GM23338 (cell line): Measurements from ENCODE around the gene RGSL1. TPM values are rescaled to one million over a fixed set of nuclear protein-coding genes. Genes with fewer than 3 reads are reported as not detected.

ENCODE experiments used
- ATAC-seq: fragments of 200-7000 bp; cut with Tn5 transposase; 3 replicates; pipeline ENCODE4 v1.9.1; 2020
- DNase-seq: peaks from one replicate; pipeline ENCODE4 v3.0.0-alpha.2; 2015; ENCODE audit warnings: low spot score
- H2AFZ ChIP-seq: fragments of 200-600 bp; sonication (generic); 2 replicates; pipeline ENCODE4 v1.8.0; 2016; ENCODE audit warnings: antibody characterized with exemption, mild to moderate bottlenecking, moderate library complexity
- H3F3A ChIP-seq: fragments of 200-600 bp; sonication (generic); replicated peaks from 2 replicates; pipeline ENCODE4 v1.8.0; 2017; ENCODE audit warnings: antibody characterized with exemption, mixed run types, low read depth
- H3K27ac ChIP-seq: fragments of 200-600 bp; sonication (generic); 2 replicates; pipeline ENCODE4 v1.6.1; 2016; ENCODE audit warnings: low read depth
- H3K27me3 ChIP-seq: fragments of 200-600 bp; sonication (generic); 2 replicates; pipeline ENCODE4 v1.8.0; 2016; ENCODE audit warnings: mild to moderate bottlenecking, mixed run types, moderate library complexity; ENCODE audit not compliant: insufficient read depth
- H3K36me3 ChIP-seq: fragments of 200-600 bp; sonication (generic); 2 replicates; pipeline ENCODE4 v1.8.0; 2016; ENCODE audit warnings: mild to moderate bottlenecking; ENCODE audit not compliant: insufficient read depth
- H3K4me1 ChIP-seq: fragments of 200-600 bp; sonication (generic); 2 replicates; pipeline ENCODE4 v1.8.0; 2016; ENCODE audit warnings: mild to moderate bottlenecking, moderate library complexity; ENCODE audit not compliant: insufficient read depth
- H3K4me2 ChIP-seq: fragments of 200-600 bp; sonication (generic); 2 replicates; pipeline ENCODE4 v1.7.1; 2017; ENCODE audit warnings: mixed run types
- H3K4me3 ChIP-seq: fragments of 200-600 bp; sonication (generic); 2 replicates; pipeline ENCODE4 v1.6.1; 2016; ENCODE audit warnings: mixed run types
- H3K79me2 ChIP-seq: fragments of 200-600 bp; sonication (generic); replicated peaks from 2 replicates; pipeline ENCODE4 v1.8.0; 2017; ENCODE audit warnings: mild to moderate bottlenecking; ENCODE audit not compliant: insufficient read depth
- H3K9me2 ChIP-seq: fragments of 200-600 bp; sonication (generic); 2 replicates; pipeline ENCODE4 v1.8.0; 2017; ENCODE audit not compliant: insufficient read depth
- H4K20me1 ChIP-seq: fragments of 200-600 bp; sonication (generic); replicated peaks from 2 replicates; pipeline ENCODE4 v1.8.0; 2017; ENCODE audit warnings: mild to moderate bottlenecking; ENCODE audit not compliant: insufficient read depth
- H3K27ac Mint-ChIP-seq: 2 replicates; pipeline ENCODE4 v1.8.0; 2020; ENCODE audit warnings: inconsistent platforms, mild to moderate bottlenecking, moderate library complexity, mixed read lengths
- H3K27me3 Mint-ChIP-seq: 3 replicates; pipeline ENCODE4 v1.8.0; 2022; ENCODE audit warnings: low read depth, mild to moderate bottlenecking, moderate library complexity, mixed read lengths, inconsistent platforms; ENCODE audit not compliant: insufficient read depth, poor library complexity
- H3K36me3 Mint-ChIP-seq: 3 replicates; pipeline ENCODE4 v1.8.0; 2021; ENCODE audit warnings: low read depth, mild to moderate bottlenecking, inconsistent platforms, moderate library complexity, mixed read lengths
- H3K4me1 Mint-ChIP-seq: 3 replicates; pipeline ENCODE4 v1.8.0; 2020; ENCODE audit warnings: mild to moderate bottlenecking, inconsistent platforms, mixed read lengths
- H3K4me3 Mint-ChIP-seq: 3 replicates; pipeline ENCODE4 v1.8.0; 2021; ENCODE audit warnings: moderate library complexity, mild to moderate bottlenecking, inconsistent platforms, mixed read lengths
- H3K9me3 Mint-ChIP-seq: 3 replicates; pipeline ENCODE4 v1.8.0; 2020; ENCODE audit warnings: moderate library complexity, mild to moderate bottlenecking, inconsistent platforms, mixed read lengths
- CREB1 ChIP-seq: fragments of 250-450 bp; sonication (Bioruptor Pico); IDR thresholded peaks from 2 replicates; pipeline ENCODE4 v1.5.0; 2020; ENCODE audit warnings: low read depth, mild to moderate bottlenecking, moderate library complexity
- EZH2 ChIP-seq: fragments of 200-600 bp; sonication (generic); IDR thresholded peaks from one replicate; pipeline ENCODE4 v1.8.0; 2017; ENCODE audit warnings: antibody characterized with exemption, mild to moderate bottlenecking, low read depth; ENCODE audit not compliant: unreplicated experiment
- EZH2phosphoT487 ChIP-seq: fragments of 200-600 bp; sonication (generic); IDR thresholded peaks from one replicate; pipeline ENCODE4 v1.8.1; 2018; ENCODE audit warnings: antibody characterized with exemption; ENCODE audit not compliant: unreplicated experiment
- JUNB ChIP-seq: IDR thresholded peaks from one replicate; pipeline ENCODE4 v1.6.1; 2016; ENCODE audit warnings: antibody characterized with exemption; ENCODE audit not compliant: unreplicated experiment
- NANOG ChIP-seq: IDR thresholded peaks from 2 replicates; pipeline ENCODE4 v1.6.1; 2016; ENCODE audit warnings: antibody characterized with exemption, borderline replicate concordance
- POLR2AphosphoS5 ChIP-seq: IDR thresholded peaks from 2 replicates; pipeline ENCODE4 v1.6.1; 2016; ENCODE audit warnings: antibody characterized with exemption, low read depth
- STAT1 ChIP-seq: IDR thresholded peaks from one replicate; pipeline ENCODE4 v1.6.1; 2016; ENCODE audit warnings: antibody characterized with exemption; ENCODE audit not compliant: unreplicated experiment
- ZNF114 ChIP-seq: fragments of 250-450 bp; sonication (Bioruptor Pico); IDR thresholded peaks from 2 replicates; pipeline ENCODE4 v1.5.0; 2020; ENCODE audit warnings: mild to moderate bottlenecking, moderate library complexity
- ZNF331 ChIP-seq: fragments of 250-450 bp; sonication (Bioruptor Pico); IDR thresholded peaks from 2 replicates; pipeline ENCODE4 v1.5.0; 2020; ENCODE audit warnings: low read depth, mild to moderate bottlenecking, moderate library complexity
- polyA plus RNA-seq: library from polyadenylated mRNA; unstranded; fragments of >200 nt; fragmentation: Nextera tagmentation; extraction: Ambion mirVana; gene quantifications from 2 replicates; pipeline ENCODE4 v1.2.1, GENCODE V29; 2016
- total RNA-seq: library from RNA; depleted of rRNA; stranded (reverse); fragments of >200 nt; shearing (Covaris generic); gene quantifications from 2 replicates; pipeline ENCODE4 v1.2.3, GENCODE V29; 2014
- TF ChIP-seq, protein P1 (sequence below): IDR thresholded peaks from one replicate; pipeline ENCODE4 v1.6.1; 2018; ENCODE audit warnings: antibody characterized with exemption; ENCODE audit not compliant: unreplicated experiment
- TF ChIP-seq, protein P2 (sequence below): IDR thresholded peaks from 2 replicates; pipeline ENCODE4 v1.6.1; 2016; ENCODE audit warnings: antibody characterized with exemption
- TF ChIP-seq, protein P3 (sequence below), 2 experiments: fragments of 200-600 bp in 1 of 2; sonication (generic) in 1 of 2; conservative IDR thresholded peaks; 2 replicates each; pipeline versions ENCODE4 v1.5.1 to v1.6.1; 2016 to 2017; ENCODE audit warnings: antibody characterized with exemption in 2 of 2, low read depth in 2 of 2, mild to moderate bottlenecking in 2 of 2, moderate library complexity in 1 of 2
- TF ChIP-seq, protein P4 (sequence below): fragments of 250-450 bp; sonication (Bioruptor Pico); IDR thresholded peaks from 2 replicates; pipeline ENCODE4 v1.5.0; 2020; ENCODE audit warnings: mild to moderate bottlenecking, moderate library complexity

The RGSL1 gene
- total and polyA plus RNA-seq, 2 experiments from 2014 or later = not detected

DNA sequence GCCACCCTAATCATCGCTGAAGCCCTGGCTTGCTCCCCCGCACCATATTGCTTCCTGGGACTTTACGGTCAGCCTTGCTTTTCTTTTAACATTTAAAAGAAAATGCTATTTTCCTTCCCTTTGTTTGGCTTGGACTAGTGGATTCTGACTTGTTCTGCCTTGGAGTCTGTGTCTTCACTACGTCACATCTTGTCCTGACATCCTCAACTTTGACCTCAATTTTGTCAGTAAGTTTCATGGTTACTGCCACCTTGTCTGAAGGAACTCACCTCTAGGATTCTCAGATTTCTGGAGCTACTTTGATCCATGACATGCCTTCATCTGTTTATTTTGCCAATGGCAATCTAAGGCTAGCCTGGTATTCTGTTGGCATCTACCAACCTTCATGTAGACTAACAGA, 134.8 kb downstream of the RGSL1 start:
- H4K20me1 ChIP-seq = no peaks in the 10 kb centered on the region
- no peak overlapping the region for H3K27ac ChIP-seq
- no peak overlapping the region for H3K4me2 ChIP-seq
- no peaks in the 10 kb centered on the region for H3K9me3 Mint-ChIP-seq
- peaks cover 13% of the 10 kb centered on the region for H3K4me1 Mint-ChIP-seq
- no peaks in the 10 kb centered on the region for H3K79me2 ChIP-seq
- no peaks in the 10 kb centered on the region for H3K27me3 ChIP-seq
- DNase-seq (no peak), ATAC-seq (no peak)
- no peak overlapping the region for H3K4me3 Mint-ChIP-seq
- H3K27me3 Mint-ChIP-seq = peaks cover 7% of the 10 kb centered on the region
- H3K9me2 ChIP-seq = no peaks in the 10 kb centered on the region; the same call in none of the 2 replicates
- no peaks in the 10 kb centered on the region for H3F3A ChIP-seq
- H3K27ac Mint-ChIP-seq = no peak overlapping the region
- H3K4me3 ChIP-seq = no peak overlapping the region
- H3K4me1 ChIP-seq = peaks cover 13% of the 10 kb centered on the region
- H3K36me3 ChIP-seq = no peaks in the 10 kb centered on the region
- H3K36me3 Mint-ChIP-seq = no peaks in the 10 kb centered on the region; the same call in 2 of the 3 replicates
- TF ChIP-seq CREB1 (CRISPR knock-in tag) (no peak), STAT1 (no peak), EZH2 (no peak), ZNF331 (CRISPR knock-in tag) (no peak), EZH2phosphoT487 (no peak), NANOG (no peak), POLR2AphosphoS5 (no peak), JUNB (no peak), ZNF114 (CRISPR knock-in tag) (no peak)
- TF ChIP-seq, protein P1, sequence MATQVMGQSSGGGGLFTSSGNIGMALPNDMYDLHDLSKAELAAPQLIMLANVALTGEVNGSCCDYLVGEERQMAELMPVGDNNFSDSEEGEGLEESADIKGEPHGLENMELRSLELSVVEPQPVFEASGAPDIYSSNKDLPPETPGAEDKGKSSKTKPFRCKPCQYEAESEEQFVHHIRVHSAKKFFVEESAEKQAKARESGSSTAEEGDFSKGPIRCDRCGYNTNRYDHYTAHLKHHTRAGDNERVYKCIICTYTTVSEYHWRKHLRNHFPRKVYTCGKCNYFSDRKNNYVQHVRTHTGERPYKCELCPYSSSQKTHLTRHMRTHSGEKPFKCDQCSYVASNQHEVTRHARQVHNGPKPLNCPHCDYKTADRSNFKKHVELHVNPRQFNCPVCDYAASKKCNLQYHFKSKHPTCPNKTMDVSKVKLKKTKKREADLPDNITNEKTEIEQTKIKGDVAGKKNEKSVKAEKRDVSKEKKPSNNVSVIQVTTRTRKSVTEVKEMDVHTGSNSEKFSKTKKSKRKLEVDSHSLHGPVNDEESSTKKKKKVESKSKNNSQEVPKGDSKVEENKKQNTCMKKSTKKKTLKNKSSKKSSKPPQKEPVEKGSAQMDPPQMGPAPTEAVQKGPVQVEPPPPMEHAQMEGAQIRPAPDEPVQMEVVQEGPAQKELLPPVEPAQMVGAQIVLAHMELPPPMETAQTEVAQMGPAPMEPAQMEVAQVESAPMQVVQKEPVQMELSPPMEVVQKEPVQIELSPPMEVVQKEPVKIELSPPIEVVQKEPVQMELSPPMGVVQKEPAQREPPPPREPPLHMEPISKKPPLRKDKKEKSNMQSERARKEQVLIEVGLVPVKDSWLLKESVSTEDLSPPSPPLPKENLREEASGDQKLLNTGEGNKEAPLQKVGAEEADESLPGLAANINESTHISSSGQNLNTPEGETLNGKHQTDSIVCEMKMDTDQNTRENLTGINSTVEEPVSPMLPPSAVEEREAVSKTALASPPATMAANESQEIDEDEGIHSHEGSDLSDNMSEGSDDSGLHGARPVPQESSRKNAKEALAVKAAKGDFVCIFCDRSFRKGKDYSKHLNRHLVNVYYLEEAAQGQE = no peak
- TF ChIP-seq, protein P2, sequence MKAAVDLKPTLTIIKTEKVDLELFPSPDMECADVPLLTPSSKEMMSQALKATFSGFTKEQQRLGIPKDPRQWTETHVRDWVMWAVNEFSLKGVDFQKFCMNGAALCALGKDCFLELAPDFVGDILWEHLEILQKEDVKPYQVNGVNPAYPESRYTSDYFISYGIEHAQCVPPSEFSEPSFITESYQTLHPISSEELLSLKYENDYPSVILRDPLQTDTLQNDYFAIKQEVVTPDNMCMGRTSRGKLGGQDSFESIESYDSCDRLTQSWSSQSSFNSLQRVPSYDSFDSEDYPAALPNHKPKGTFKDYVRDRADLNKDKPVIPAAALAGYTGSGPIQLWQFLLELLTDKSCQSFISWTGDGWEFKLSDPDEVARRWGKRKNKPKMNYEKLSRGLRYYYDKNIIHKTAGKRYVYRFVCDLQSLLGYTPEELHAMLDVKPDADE = no peak
- TF ChIP-seq, protein P3, sequence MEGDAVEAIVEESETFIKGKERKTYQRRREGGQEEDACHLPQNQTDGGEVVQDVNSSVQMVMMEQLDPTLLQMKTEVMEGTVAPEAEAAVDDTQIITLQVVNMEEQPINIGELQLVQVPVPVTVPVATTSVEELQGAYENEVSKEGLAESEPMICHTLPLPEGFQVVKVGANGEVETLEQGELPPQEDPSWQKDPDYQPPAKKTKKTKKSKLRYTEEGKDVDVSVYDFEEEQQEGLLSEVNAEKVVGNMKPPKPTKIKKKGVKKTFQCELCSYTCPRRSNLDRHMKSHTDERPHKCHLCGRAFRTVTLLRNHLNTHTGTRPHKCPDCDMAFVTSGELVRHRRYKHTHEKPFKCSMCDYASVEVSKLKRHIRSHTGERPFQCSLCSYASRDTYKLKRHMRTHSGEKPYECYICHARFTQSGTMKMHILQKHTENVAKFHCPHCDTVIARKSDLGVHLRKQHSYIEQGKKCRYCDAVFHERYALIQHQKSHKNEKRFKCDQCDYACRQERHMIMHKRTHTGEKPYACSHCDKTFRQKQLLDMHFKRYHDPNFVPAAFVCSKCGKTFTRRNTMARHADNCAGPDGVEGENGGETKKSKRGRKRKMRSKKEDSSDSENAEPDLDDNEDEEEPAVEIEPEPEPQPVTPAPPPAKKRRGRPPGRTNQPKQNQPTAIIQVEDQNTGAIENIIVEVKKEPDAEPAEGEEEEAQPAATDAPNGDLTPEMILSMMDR (conservative IDR thresholded peaks at IDR 0.05; ENCODE audit: low read depth in 2 of 2) = no peak
- TF ChIP-seq, protein P4, sequence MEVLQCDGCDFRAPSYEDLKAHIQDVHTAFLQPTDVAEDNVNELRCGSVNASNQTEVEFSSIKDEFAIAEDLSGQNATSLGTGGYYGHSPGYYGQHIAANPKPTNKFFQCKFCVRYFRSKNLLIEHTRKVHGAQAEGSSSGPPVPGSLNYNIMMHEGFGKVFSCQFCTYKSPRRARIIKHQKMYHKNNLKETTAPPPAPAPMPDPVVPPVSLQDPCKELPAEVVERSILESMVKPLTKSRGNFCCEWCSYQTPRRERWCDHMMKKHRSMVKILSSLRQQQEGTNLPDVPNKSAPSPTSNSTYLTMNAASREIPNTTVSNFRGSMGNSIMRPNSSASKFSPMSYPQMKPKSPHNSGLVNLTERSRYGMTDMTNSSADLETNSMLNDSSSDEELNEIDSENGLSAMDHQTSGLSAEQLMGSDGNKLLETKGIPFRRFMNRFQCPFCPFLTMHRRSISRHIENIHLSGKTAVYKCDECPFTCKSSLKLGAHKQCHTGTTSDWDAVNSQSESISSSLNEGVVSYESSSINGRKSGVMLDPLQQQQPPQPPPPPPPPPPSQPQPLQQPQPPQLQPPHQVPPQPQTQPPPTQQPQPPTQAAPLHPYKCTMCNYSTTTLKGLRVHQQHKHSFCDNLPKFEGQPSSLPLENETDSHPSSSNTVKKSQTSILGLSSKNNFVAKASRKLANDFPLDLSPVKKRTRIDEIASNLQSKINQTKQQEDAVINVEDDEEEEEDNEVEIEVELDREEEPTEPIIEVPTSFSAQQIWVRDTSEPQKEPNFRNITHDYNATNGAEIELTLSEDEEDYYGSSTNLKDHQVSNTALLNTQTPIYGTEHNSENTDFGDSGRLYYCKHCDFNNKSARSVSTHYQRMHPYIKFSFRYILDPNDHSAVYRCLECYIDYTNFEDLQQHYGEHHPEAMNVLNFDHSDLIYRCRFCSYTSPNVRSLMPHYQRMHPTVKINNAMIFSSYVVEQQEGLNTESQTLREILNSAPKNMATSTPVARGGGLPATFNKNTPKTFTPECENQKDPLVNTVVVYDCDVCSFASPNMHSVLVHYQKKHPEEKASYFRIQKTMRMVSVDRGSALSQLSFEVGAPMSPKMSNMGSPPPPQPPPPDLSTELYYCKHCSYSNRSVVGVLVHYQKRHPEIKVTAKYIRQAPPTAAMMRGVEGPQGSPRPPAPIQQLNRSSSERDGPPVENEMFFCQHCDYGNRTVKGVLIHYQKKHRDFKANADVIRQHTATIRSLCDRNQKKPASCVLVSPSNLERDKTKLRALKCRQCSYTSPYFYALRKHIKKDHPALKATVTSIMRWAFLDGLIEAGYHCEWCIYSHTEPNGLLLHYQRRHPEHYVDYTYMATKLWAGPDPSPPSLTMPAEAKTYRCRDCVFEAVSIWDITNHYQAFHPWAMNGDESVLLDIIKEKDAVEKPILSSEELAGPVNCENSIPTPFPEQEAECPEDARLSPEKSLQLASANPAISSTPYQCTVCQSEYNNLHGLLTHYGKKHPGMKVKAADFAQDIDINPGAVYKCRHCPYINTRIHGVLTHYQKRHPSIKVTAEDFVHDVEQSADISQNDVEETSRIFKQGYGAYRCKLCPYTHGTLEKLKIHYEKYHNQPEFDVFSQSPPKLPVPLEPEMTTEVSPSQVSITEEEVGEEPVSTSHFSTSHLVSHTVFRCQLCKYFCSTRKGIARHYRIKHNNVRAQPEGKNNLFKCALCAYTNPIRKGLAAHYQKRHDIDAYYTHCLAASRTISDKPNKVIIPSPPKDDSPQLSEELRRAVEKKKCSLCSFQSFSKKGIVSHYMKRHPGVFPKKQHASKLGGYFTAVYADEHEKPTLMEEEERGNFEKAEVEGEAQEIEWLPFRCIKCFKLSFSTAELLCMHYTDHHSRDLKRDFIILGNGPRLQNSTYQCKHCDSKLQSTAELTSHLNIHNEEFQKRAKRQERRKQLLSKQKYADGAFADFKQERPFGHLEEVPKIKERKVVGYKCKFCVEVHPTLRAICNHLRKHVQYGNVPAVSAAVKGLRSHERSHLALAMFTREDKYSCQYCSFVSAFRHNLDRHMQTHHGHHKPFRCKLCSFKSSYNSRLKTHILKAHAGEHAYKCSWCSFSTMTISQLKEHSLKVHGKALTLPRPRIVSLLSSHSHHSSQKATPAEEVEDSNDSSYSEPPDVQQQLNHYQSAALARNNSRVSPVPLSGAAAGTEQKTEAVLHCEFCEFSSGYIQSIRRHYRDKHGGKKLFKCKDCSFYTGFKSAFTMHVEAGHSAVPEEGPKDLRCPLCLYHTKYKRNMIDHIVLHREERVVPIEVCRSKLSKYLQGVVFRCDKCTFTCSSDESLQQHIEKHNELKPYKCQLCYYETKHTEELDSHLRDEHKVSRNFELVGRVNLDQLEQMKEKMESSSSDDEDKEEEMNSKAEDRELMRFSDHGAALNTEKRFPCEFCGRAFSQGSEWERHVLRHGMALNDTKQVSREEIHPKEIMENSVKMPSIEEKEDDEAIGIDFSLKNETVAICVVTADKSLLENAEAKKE (CRISPR knock-in tag) = no peak
- peak overlapping the region; percentile 66; the same call in 1 of the 2 replicates for H2AFZ ChIP-seq
